ENCODE measurements around the gene UPF2.

Gene UPF2

GRCh38 chr10:11886138-11886474 lies 156.5 kb downstream of the UPF2 start:
- no peak for DNase-seq
- no peak for TF ChIP-seq POLR2A (IDR thresholded peaks at IDR 0.05; ENCODE audit: low read length)
- TF ChIP-seq GATA1 (IDR thresholded peaks at IDR 0.05; ENCODE audit: low read depth, low read length) = no peak

- TF ChIP-seq POLR2A (IDR thresholded peaks at IDR 0.05; ENCODE audit: low read length) (no peak), GATA1 (IDR thresholded peaks at IDR 0.05; ENCODE audit: low read depth, low read length) (no peak)
- no peak for DNase-seq
Measured at GRCh38 chr10:11885437-11886137, 157.0 kb downstream of the UPF2 start.

- no peak for DNase-seq
- TF ChIP-seq GATA1 (IDR thresholded peaks at IDR 0.05; ENCODE audit: low read depth, low read length) (no peak), POLR2A (IDR thresholded peaks at IDR 0.05; ENCODE audit: low read length) (no peak)
Measured at GRCh38 chr10:11884706-11885423, 157.7 kb downstream of the UPF2 start.

- TF ChIP-seq GATA1 (IDR thresholded peaks at IDR 0.05; ENCODE audit: low read depth, low read length) = no peak
- TF ChIP-seq POLR2A (IDR thresholded peaks at IDR 0.05; ENCODE audit: low read length) = no peak
- no peak for DNase-seq
Measured at GRCh38 chr10:11882646-11883375, 159.8 kb downstream of the UPF2 start.

- peak; percentile 18 to 27 for DNase-seq
- no peak for TF ChIP-seq POLR2A (IDR thresholded peaks at IDR 0.05; ENCODE audit: low read length)
- no peak for TF ChIP-seq GATA1 (IDR thresholded peaks at IDR 0.05; ENCODE audit: low read depth, low read length)
Measured at GRCh38 chr10:11881477-11882417, 160.9 kb downstream of the UPF2 start.

- no peak for DNase-seq
- TF ChIP-seq GATA1 (IDR thresholded peaks at IDR 0.05; ENCODE audit: low read depth, low read length) (no peak), POLR2A (IDR thresholded peaks at IDR 0.05; ENCODE audit: low read length) (no peak)
Measured at GRCh38 chr10:11881030-11881476, 161.6 kb downstream of the UPF2 start.

- TF ChIP-seq POLR2A (IDR thresholded peaks at IDR 0.05; ENCODE audit: low read length) = no peak
- no peak for TF ChIP-seq GATA1 (IDR thresholded peaks at IDR 0.05; ENCODE audit: low read depth, low read length)
- DNase-seq = no peak
Measured at GRCh38 chr10:11880151-11881029, 162.2 kb downstream of the UPF2 start.

GRCh38 chr10:11879387-11880094 lies 163.1 kb downstream of the UPF2 start:
- TF ChIP-seq GATA1 (IDR thresholded peaks at IDR 0.05; ENCODE audit: low read depth, low read length) = no peak
- TF ChIP-seq POLR2A (IDR thresholded peaks at IDR 0.05; ENCODE audit: low read length) = no peak
- peak; percentile 31 to 74 for DNase-seq

GRCh38 chr10:11878776-11879175 lies 163.8 kb downstream of the UPF2 start:
- no peak for DNase-seq
- TF ChIP-seq POLR2A (IDR thresholded peaks at IDR 0.05; ENCODE audit: low read length) (no peak), GATA1 (IDR thresholded peaks at IDR 0.05; ENCODE audit: low read depth, low read length) (no peak)

- TF ChIP-seq POLR2A (IDR thresholded peaks at IDR 0.05; ENCODE audit: low read length) = no peak
- no peak for DNase-seq
Measured at GRCh38 chr10:11877591-11877905, 165.1 kb downstream of the UPF2 start.

GRCh38 chr10:11876805-11877590 lies 165.6 kb downstream of the UPF2 start:
- TF ChIP-seq GATA1 (IDR thresholded peaks at IDR 0.05; ENCODE audit: low read depth, low read length) = no peak
- no peak for TF ChIP-seq POLR2A (IDR thresholded peaks at IDR 0.05; ENCODE audit: low read length)
- no peak for DNase-seq
